GM19324 (cell line): ENCODE measurements around the gene STIM1.

Source experiments
- ATAC-seq: cut with Tn5 transposase; IDR thresholded peaks from one replicate; pipeline ENCODE4 v1.9.1; 2021; ENCODE audit warnings: mild to moderate bottlenecking, moderate library complexity; ENCODE audit not compliant: unreplicated experiment, low FRiP score

STIM1 gene

GRCh38 chr11:3830088-3830487 is 25.4 kb upstream of the STIM1 start:
- ATAC-seq, result no peak

GRCh38 chr11:3830730-3831129 is 24.7 kb upstream of the STIM1 start:
- ATAC-seq, result no peak

- no peak for ATAC-seq
Observed at GRCh38 chr11:3831378-3832239, 23.9 kb upstream of the STIM1 start.

GRCh38 chr11:3832816-3833215 is 22.6 kb upstream of the STIM1 start:
- no peak for ATAC-seq

GRCh38 chr11:3833449-3833848 is 22.0 kb upstream of the STIM1 start:
- ATAC-seq, result no peak

- no peak for ATAC-seq
Observed at GRCh38 chr11:3834349-3834663, 21.2 kb upstream of the STIM1 start.

- ATAC-seq, result no peak
Observed at GRCh38 chr11:3834664-3835461, 20.6 kb upstream of the STIM1 start.

DNA sequence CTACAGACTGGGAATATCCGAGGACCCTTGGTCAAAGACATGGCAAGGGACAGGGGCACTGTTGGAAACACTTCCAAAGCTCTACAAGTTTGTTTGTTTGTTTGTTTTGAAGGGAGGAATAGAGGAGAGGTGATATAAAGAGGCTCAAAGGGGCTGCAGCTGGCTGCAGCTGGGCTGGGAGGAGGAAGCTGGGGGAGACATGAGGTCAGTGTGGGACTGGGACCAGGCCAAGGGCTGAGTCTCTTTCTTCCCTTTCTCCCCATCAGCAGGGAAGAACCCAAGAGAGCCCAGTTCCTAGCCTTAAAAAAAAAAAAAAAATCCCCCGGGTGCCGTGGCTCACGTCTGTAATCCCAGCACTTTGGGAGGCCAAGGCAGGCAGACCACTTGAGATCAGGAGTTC is 19.7 kb upstream of the STIM1 start:
- ATAC-seq, result no peak

- no peak for ATAC-seq
Observed at GRCh38 chr11:3836903-3837302, 18.6 kb upstream of the STIM1 start.

DNA sequence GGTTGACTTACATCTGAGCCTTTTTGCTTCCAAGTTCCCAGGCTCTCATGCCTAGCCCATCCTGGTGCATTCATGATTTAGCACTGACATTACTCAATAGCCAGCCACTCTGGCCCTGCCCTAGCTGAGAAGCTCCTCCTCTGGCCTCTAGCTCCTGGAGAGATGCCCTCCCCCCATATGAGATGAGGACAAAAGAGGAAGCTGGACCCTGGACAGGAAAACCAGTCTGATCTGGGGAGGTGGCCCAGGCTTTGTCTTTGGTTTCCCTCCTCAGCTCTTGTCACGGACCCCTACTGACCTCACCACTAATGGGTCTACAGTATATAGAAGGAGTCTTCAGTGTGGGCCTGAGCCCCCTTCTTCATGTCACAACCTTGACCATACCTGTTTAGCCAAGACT is 17.7 kb upstream of the STIM1 start:
- ATAC-seq, result no peak

GRCh38 chr11:3838504-3838903 is 17.0 kb upstream of the STIM1 start:
- ATAC-seq, result no peak

- ATAC-seq, result no peak
Observed at GRCh38 chr11:3840004-3840869, 15.2 kb upstream of the STIM1 start.

DNA sequence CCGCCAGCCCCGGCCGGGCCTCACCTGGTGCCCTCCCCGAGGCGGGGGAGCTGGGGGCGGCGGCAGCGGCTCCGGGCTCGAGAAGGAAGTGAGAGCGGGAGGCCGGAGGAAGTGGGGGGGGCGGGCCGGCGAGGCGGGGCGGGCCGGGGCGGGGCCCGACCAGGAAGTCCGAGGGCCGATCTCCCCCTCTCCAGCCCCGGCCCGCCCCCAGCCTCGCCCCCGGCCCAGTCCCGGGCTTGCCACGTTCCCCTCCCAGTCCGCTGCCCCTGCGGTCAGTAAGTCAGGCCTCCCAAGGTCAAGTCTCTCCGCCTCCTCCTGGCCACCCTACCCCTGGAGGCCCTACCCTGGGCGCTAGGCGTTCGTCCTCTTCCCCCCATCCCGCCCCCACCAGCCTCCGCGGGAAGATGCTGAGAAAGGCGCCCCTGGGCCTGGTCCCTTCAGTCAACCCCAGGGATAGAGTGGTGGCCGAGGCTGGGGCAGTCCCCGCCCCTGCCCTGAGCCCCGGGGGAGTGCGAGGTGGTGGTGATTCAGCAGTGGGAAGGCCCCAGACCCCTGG is 14.5 kb upstream of the STIM1 start, which contains the start of gene RHOG:
Gene RHOG (minus strand): TSS at position 90 of the 556 bp plus-strand sequence. CDS start 12,821 bp downstream, outside the sequence.
- ATAC-seq, result peak; percentile 45

DNA sequence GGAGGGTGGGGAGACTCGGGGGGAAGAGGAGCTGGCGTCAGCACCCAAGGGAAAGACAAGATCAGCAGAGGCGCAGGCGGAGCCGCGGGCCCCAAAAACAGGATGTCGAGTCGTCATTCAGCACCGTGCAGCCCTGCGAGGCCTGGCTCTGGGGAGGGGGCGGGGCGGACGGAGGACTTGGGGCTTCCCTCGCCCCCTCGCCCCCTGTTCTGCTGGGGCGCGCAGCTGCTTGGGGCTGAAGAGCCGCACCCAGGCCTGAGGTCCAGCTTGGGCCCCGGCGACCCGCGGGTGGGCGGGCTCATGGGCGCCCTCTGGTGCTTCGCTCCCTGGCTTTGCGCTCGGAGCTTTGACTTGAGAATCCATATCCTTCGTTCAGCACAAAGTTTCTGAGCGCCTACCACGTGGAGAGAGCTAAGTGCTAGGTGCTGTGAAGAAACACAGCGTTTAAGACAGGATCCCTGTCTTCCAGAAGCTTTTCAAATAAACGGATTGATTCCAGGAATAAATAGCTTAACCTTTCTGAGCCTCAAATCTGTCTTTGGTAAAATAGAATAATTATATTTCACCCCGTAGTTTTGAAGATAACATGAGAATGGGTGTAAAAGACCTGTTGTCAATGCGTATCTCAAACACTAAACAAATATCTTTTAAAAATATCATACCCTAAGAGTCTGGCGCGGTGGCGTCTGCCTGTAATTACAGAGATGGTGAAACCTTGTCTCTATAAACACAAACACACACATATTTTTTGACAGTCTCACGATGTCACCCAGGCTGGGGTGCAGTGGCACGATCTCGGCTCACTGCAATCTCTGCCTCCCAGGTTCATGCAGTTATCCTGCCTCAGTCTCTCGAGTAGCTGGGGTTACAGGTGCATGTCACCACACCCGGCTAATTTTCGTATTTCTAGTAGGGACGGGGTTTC is 13.8 kb upstream of the STIM1 start:
- peak; percentile 53 for ATAC-seq

DNA sequence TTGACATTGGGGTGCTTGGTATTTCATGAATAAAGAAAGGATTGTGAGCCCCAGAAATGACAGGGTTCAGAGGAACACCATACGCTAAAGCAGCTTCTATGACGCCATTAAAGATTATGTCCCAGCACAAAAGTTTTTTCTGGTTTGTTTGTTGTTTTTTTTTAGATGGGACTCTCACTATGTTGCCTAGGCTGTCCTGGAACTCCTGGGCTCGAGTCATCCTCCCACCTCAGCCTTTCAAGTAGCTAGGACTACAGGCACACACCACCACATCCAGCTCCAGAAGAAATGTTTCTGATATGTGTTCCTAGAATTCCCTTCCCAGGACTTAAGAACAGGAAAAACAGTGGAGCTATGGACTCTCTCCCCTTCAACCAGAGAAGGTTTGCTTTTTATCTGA is 12.1 kb upstream of the STIM1 start:
- ATAC-seq, result no peak

DNA sequence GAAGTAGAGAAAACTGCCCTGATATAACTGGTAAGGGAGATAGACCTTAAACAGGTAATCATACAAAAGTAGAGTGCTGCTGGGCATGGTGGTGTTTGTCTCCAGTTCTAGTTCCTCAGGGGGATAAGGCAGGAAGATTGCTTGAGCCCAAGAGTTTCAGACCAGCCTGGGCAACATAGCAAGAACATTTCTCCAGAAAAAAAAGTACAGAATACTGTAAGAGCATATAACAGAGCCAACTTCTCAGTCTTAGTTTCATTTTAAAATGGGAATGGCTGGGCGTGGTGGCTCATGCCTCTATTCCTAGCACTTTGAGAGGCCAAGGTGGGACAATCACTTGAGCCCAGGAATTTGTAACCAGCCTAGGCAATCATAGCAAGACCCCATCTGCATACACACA is 10.2 kb upstream of the STIM1 start:
- no peak for ATAC-seq

DNA sequence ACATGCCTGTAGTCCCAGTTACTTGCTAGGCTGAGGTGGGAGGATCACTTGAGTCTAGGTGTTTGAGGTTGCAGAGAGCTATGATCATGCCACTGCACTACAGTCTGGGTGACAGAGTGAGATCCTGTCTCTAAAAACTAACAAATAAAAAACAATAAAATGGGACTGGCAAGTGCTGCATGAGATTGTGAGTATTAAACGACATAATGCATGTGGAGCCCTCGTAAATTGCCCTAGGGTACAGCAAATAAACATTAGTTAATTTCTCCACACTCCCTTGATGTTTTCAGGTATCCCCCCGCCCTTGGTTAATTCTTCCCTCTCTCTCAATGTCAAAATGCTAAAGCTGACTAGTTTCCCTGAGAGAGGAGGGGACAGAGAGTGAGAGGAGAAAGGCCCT is 9.8 kb upstream of the STIM1 start:
- ATAC-seq, result no peak

- no peak for ATAC-seq
Observed at GRCh38 chr11:3849297-3849874, 6.1 kb upstream of the STIM1 start.

- ATAC-seq, result no peak
Observed at GRCh38 chr11:3853545-3853842, 2.0 kb upstream of the STIM1 start.
